Lung (tissue), 12 donors: ENCODE data around the gene HRH3. TPM values are rescaled to one million over a fixed set of nuclear protein-coding genes. Genes with fewer than 3 reads are reported as not detected.
A peak's percentile ranks its signal among the peaks of the same experiment; 100 is the strongest.

ENCODE experiments used
- ATAC-seq: fragments of 200-7000 bp; cut with Tn5 transposase; one replicate; pipeline ENCODE4 v1.9.1; 2020; ENCODE audit warnings: moderate number of reproducible peaks; ENCODE audit not compliant: insufficient read depth, low FRiP score
- DNase-seq, 3 donors: peaks; one replicate each; pipeline ENCODE4 v3.0.0-alpha.2; 2013 to 2017
- H3K27ac ChIP-seq, 2 donors: one replicate each; pipeline ENCODE4 v1.5.1; 2013; ENCODE audit warnings: mild to moderate bottlenecking in 2 of 2, moderate library complexity in 2 of 2, control low read depth in 1 of 2, inconsistent platforms in 1 of 2, low read depth in 1 of 2, low read length in 1 of 2
- H3K27me3 ChIP-seq, 3 donors: one replicate each; pipeline ENCODE4 v1.5.1; 2013; ENCODE audit warnings: low read length in 2 of 3; ENCODE audit not compliant: control insufficient read depth in 3 of 3, insufficient read depth in 3 of 3
- H3K36me3 ChIP-seq, 4 donors: one replicate each; pipeline ENCODE4 v1.5.1; 2013; ENCODE audit warnings: low read length in 4 of 4, mild to moderate bottlenecking in 1 of 4, moderate library complexity in 1 of 4; ENCODE audit not compliant: control insufficient read depth in 4 of 4, insufficient read depth in 4 of 4
- H3K4me1 ChIP-seq, 5 donors: one replicate each; pipeline ENCODE4 v1.5.1; 2013; ENCODE audit warnings: low read length in 5 of 5, mild to moderate bottlenecking in 2 of 5, moderate library complexity in 1 of 5; ENCODE audit not compliant: control insufficient read depth in 5 of 5, insufficient read depth in 5 of 5
- H3K4me3 ChIP-seq: one replicate; pipeline ENCODE4 v1.5.1; 2013; ENCODE audit warnings: mild to moderate bottlenecking, control low read depth, moderate library complexity
- H3K9ac ChIP-seq, 2 donors: one replicate each; pipeline ENCODE4 v1.5.1; 2013; ENCODE audit warnings: low read length in 2 of 2, control low read depth in 1 of 2; ENCODE audit not compliant: insufficient read depth in 1 of 2
- H3K9me3 ChIP-seq, 4 donors: one replicate each; pipeline ENCODE4 v1.5.1; 2013; ENCODE audit warnings: low read length in 3 of 4, mild to moderate bottlenecking in 1 of 4, moderate library complexity in 1 of 4; ENCODE audit not compliant: control insufficient read depth in 4 of 4, insufficient read depth in 3 of 4
- CTCF ChIP-seq: IDR thresholded peaks from 2 replicates; pipeline ENCODE4 v1.5.1; 2012; ENCODE audit warnings: mild to moderate bottlenecking; ENCODE audit errors: control extremely low read depth, extremely low read depth
- WGBS, 2 donors: extraction: QIAGEN DNeasy Blood & Tissue Kit; methylation state at CpG; one replicate each; pipeline ENCODE4 v1.1.7; 2013; 5-methylcytosine and 5-hydroxymethylcytosine counted together
- polyA plus RNA-seq, 2 donors: library from polyadenylated mRNA; stranded (reverse); fragments of 200-250 nt; gene quantifications; one replicate each; pipeline ENCODE4 v1.2.1, GENCODE V29; 2013
- total RNA-seq, 2 donors: library from RNA; depleted of rRNA in 1 of 2; stranded (reverse); fragments of >200 nt in 1 of 2; gene quantifications; one replicate each; pipeline ENCODE4 v1.2.1, GENCODE V29; 2014 to 2021
- donor health status: control.
- donor health status: control.
- donor health status: Bipolar disorder and iron deficiency.
- donor health status: healthy.
- donor health status: DM: yes; HTN: yes; CAD: no.

Gene HRH3
- total and polyA plus RNA-seq, 4 donors = not detected

- no peak for DNase-seq
- H3K9me3 ChIP-seq = no peaks in the 10 kb centered on the region
- no peaks in the 10 kb centered on the region for H3K27me3 ChIP-seq
- peaks cover 0 to 15% (median 0%) of the 10 kb centered on the region in 5 donors for H3K4me1 ChIP-seq
- TF ChIP-seq CTCF = no peak
- no peak overlapping the region for H3K4me3 ChIP-seq
- H3K27ac ChIP-seq = no peak overlapping the region
- H3K9ac ChIP-seq = no peak overlapping the region
- WGBS, 2 donors = 90 to 92% methylated on average over 19 of the region's 19 CpGs
- H3K36me3 ChIP-seq = peaks cover 0 to 11% (median 3%) of the 10 kb centered on the region in 4 donors
- no peak for ATAC-seq
Measured at GRCh38 chr20:62245911-62246280, 25.8 kb upstream of the HRH3 start.

- DNase-seq (no peak), ATAC-seq (no peak)
- Histone ChIP-seq H3K27ac (peak overlapping the region; percentile 27 to 34), H3K27me3 (no peaks in the 10 kb centered on the region), H3K9ac (no peak overlapping the region), H3K4me1 (peaks cover 0 to 15% (median 1%) of the 10 kb centered on the region in 5 donors), H3K9me3 (no peaks in the 10 kb centered on the region), H3K36me3 (peaks cover 0 to 11% (median 4%) of the 10 kb centered on the region in 4 donors), H3K4me3 (no peak overlapping the region)
- no peak for TF ChIP-seq CTCF
- 51 to 62% methylated on average over 17 of the region's 17 CpGs for WGBS, 2 donors
Measured at GRCh38 chr20:62244644-62245108, 24.6 kb upstream of the HRH3 start.

GRCh38 chr20:62243906-62244515 is 23.9 kb upstream of the HRH3 start:
- DNase-seq = no peak
- H3K9me3 ChIP-seq = no peaks in the 10 kb centered on the region
- no peak overlapping the region for H3K9ac ChIP-seq

More at GRCh38 chr20:62243906-62244515, 23.9 kb upstream of the HRH3 start:
- no peak for TF ChIP-seq CTCF
- 74 to 86% methylated on average over 21 of the region's 21 CpGs for WGBS, 2 donors
- Histone ChIP-seq H3K27ac (peak overlapping the region; percentile 17 to 27), H3K4me1 (peaks cover 0 to 19% (median 8%) of the 10 kb centered on the region in 5 donors), H3K27me3 (no peaks in the 10 kb centered on the region), H3K4me3 (no peak overlapping the region), H3K36me3 (peaks cover 0 to 11% (median 4%) of the 10 kb centered on the region in 4 donors)
- ATAC-seq = no peak
